Tibial artery (tissue), 4 donors: ENCODE results near the gene NOP10.

Experiments used
- DNase-seq, 2 donors: peaks; one replicate each; pipeline ENCODE4 v3.0.0-alpha.2; 2019
- H3K27ac ChIP-seq, 2 donors: fragments of 200-600 bp; sonication (generic) in 1 of 2; 1 replicate in 1 of 2; 2 replicates in 1 of 2; pipeline ENCODE4 v1.5.1; 2018 to 2019; ENCODE audit warnings: mild to moderate bottlenecking in 1 of 2
- H3K27me3 ChIP-seq, 2 donors: fragments of 200-600 bp; sonication (generic) in 1 of 2; one replicate each; pipeline versions ENCODE4 v1.5.1 to v1.6.0; 2016 to 2019
- H3K36me3 ChIP-seq, 3 donors: fragments of 200-600 bp; sonication (generic) in 2 of 3; one replicate each; pipeline ENCODE4 v1.5.1; 2016 to 2019; ENCODE audit warnings: mild to moderate bottlenecking in 2 of 3
- H3K4me1 ChIP-seq, 4 donors: fragments of 200-600 bp; sonication (generic) in 2 of 4; 1 replicate in 3 of 4; 2 replicates in 1 of 4; pipeline ENCODE4 v1.5.1; 2016 to 2019
- H3K4me3 ChIP-seq, 2 donors: fragments of 200-600 bp; sonication (generic) in 1 of 2; 1 replicate in 1 of 2; 2 replicates in 1 of 2; pipeline ENCODE4 v1.5.1; 2018 to 2019; ENCODE audit warnings: mild to moderate bottlenecking in 2 of 2
- H3K9me3 ChIP-seq, 3 donors: fragments of 200-600 bp; sonication (generic) in 1 of 3; one replicate each; pipeline ENCODE4 v1.5.1; 2016 to 2019
- CTCF ChIP-seq, 2 experiments: fragments of 200-600 bp in 1 of 2; fragments of 450-650 bp in 1 of 2; IDR thresholded peaks; one replicate each; pipeline ENCODE4 v1.5.1; 2017 to 2019; ENCODE audit warnings: antibody characterized with exemption in 2 of 2, mild to moderate bottlenecking in 1 of 2, moderate library complexity in 1 of 2
- intact Hi-C: fragments of 100-400 bp; cut with DNase I; formaldehyde crosslinking; loops from one replicate; pipeline ENCODE4 v1.15.0; 2023; ENCODE audit warnings: low total_unique reads

The NOP10 gene

GRCh38 chr15:34373951-34374350, 31.0 kb upstream of the NOP10 start:
- Histone ChIP-seq H3K27me3 (no peaks in the 10 kb centered on the region), H3K36me3 (no peaks in the 10 kb centered on the region), H3K4me1 (no peaks in the 10 kb centered on the region), H3K27ac (no peak overlapping the region), H3K9me3 (no peaks in the 10 kb centered on the region), H3K4me3 (no peak overlapping the region)
- DNase-seq: no peak
- TF ChIP-seq CTCF (IDR thresholded peaks at IDR 0.05): no peak
- intact Hi-C loops: no loop called here

- Histone ChIP-seq H3K27ac (no peak overlapping the region), H3K36me3 (no peaks in the 10 kb centered on the region), H3K4me1 (peaks cover 0 to 15% (median 12%) of the 10 kb centered on the region in 4 donors), H3K9me3 (no peaks in the 10 kb centered on the region), H3K4me3 (no peak overlapping the region), H3K27me3 (no peaks in the 10 kb centered on the region)
- no peak for TF ChIP-seq CTCF (IDR thresholded peaks at IDR 0.05)
- DNase-seq: no peak
- intact Hi-C loops: no loop called here
Measured at GRCh38 chr15:34370643-34371042, 27.7 kb upstream of the NOP10 start.

GRCh38 chr15:34370129-34370528, 27.2 kb upstream of the NOP10 start:
- Histone ChIP-seq H3K27ac (no peak overlapping the region), H3K4me3 (no peak overlapping the region), H3K4me1 (peaks cover 0 to 20% (median 17%) of the 10 kb centered on the region in 4 donors), H3K36me3 (no peaks in the 10 kb centered on the region), H3K27me3 (no peaks in the 10 kb centered on the region), H3K9me3 (no peaks in the 10 kb centered on the region)
- TF ChIP-seq CTCF (IDR thresholded peaks at IDR 0.05): no peak
- intact Hi-C loops: no loop called here
- DNase-seq: no peak

GRCh38 chr15:34367101-34368081, 24.5 kb upstream of the NOP10 start, which contains the start of gene LPCAT4:
Gene LPCAT4, minus strand, starts transcription at chr15:34367196. Its CDS starts 96 bp downstream, at chr15:34367100.
- Histone ChIP-seq H3K4me3 (peak within 1 kb of the TSS; percentile 63 to 80), H3K27ac (peak within 1 kb of the TSS; percentile 85 to 89), H3K27me3 (no peaks in the 10 kb centered on the region), H3K4me1 (peaks cover 0 to 20% (median 17%) of the 10 kb centered on the region in 4 donors), H3K9me3 (no peaks in the 10 kb centered on the region), H3K36me3 (peaks cover 0 to 18% (median 1%) of the 10 kb centered on the region in 3 donors)
- peak; percentile 87 to 92 for DNase-seq
- peak; percentile 88 to 98 for TF ChIP-seq CTCF (IDR thresholded peaks at IDR 0.05)
- intact Hi-C loops: loop anchor here (1.0 to 10.0 kb wide), 3 partner anchors 24 to 303 kb away; partner anchors contain the start of genes NOP10 and NUTM1

- peak overlapping the region; percentile 63 to 80 for H3K4me3 ChIP-seq
- peak overlapping the region; percentile 85 to 89 for H3K27ac ChIP-seq
- H3K9me3 ChIP-seq: no peaks in the 10 kb centered on the region
- no peak for TF ChIP-seq CTCF (IDR thresholded peaks at IDR 0.05)
- peaks cover 0 to 20% (median 17%) of the 10 kb centered on the region in 4 donors for H3K4me1 ChIP-seq
- no peaks in the 10 kb centered on the region for H3K27me3 ChIP-seq
- H3K36me3 ChIP-seq: peaks cover 0 to 25% (median 3%) of the 10 kb centered on the region in 3 donors
- peak; percentile 33 to 76 for DNase-seq
- intact Hi-C loops: loop anchor here (1.0 to 10.0 kb wide), 3 partner anchors 23 to 302 kb away; partner anchors contain the start of genes NOP10 and NUTM1
Measured at GRCh38 chr15:34366271-34367065, 23.5 kb upstream of the NOP10 start.
